K562 (cell line): ENCODE results near the gene HAUS3. TPM values are rescaled to one million over a fixed set of nuclear protein-coding genes. Genes with fewer than 3 reads are reported as not detected.

Experiments used
- CTCFL ChIP-seq: IDR thresholded peaks from 2 replicates; pipeline ENCODE4 v1.6.1; 2011; ENCODE audit warnings: borderline replicate concordance, low read depth, mild to moderate bottlenecking, moderate library complexity, low read length; ENCODE audit not compliant: insufficient read depth, poor library complexity, severe bottlenecking
- EGR1 ChIP-seq: fragments of 450-650 bp; conservative IDR thresholded peaks from 2 replicates; pipeline ENCODE4 v1.6.1; 2017; ENCODE audit warnings: mild to moderate bottlenecking
- MAFG ChIP-seq: fragments of 450-650 bp; conservative IDR thresholded peaks from 2 replicates; pipeline ENCODE4 v1.6.1; 2016; ENCODE audit warnings: missing genetic modification characterization, missing compliant biosample characterization
- MCM7 ChIP-seq, 2 experiments: fragments of 450-650 bp; IDR thresholded peaks; 2 replicates each; pipeline ENCODE4 v1.6.1; 2016 to 2018
- PATZ1 ChIP-seq: fragments of 250-450 bp; sonication (Bioruptor Pico); IDR thresholded peaks from 2 replicates; pipeline ENCODE4 v1.5.0; 2020; ENCODE audit warnings: mild to moderate bottlenecking, borderline replicate concordance
- POLR2H ChIP-seq: IDR thresholded peaks from 2 replicates; pipeline ENCODE4 v1.6.1; 2016; ENCODE audit warnings: missing genetic modification characterization, low read depth, mild to moderate bottlenecking, control low read depth, missing compliant biosample characterization, moderate library complexity
- SREBF1 ChIP-seq: fragments of 150-350 bp; IDR thresholded peaks from 2 replicates; pipeline ENCODE4 v1.6.1; 2014; ENCODE audit warnings: antibody characterized with exemption, low read depth, low read length, borderline replicate concordance
- TAF9B ChIP-seq: fragments of 450-650 bp; IDR thresholded peaks from 2 replicates; pipeline ENCODE4 v1.6.1; 2018; ENCODE audit warnings: mild to moderate bottlenecking; ENCODE audit not compliant: partially characterized antibody
- ZNF24 ChIP-seq: fragments of 450-650 bp; IDR thresholded peaks from 2 replicates; pipeline ENCODE4 v1.6.1; 2016
- polyA plus RNA-seq, 8 experiments: library from polyadenylated mRNA; depleted of rRNA in 4 of 8; stranded (reverse) in 5 of 8; unstranded in 3 of 8; fragments of >200 nt; fragmentation: Nextera tagmentation in 2 of 8; fragmentation: Illumina TruSeq in 1 of 8; extraction: Ambion mirVana in 2 of 8; extraction: Trizol in 1 of 8; gene quantifications; 2 replicates each; pipeline versions ENCODE4 v1.2.1 to v1.2.3, GENCODE V29; 2011 to 2014; ENCODE audit warnings: inconsistent platforms in 1 of 8, missing spikeins in 1 of 8
- total RNA-seq, 7 experiments: library from RNA; depleted of rRNA in 6 of 7; stranded (reverse); fragments of >200 nt in 6 of 7; fragmentation: Illumina TruSeq in 2 of 7; extraction: Trizol in 2 of 7; gene quantifications; 2 replicates each; pipeline versions ENCODE4 v1.2.1 to v1.2.3, GENCODE V29; 2011 to 2021; ENCODE audit warnings: low replicate concordance in 1 of 7
- TF ChIP-seq, protein P1 (sequence below): sonication (generic); formaldehyde crosslinking; IDR thresholded peaks from 2 replicates; pipeline ENCODE4 v1.8.1; 2023; ENCODE audit warnings: mild to moderate bottlenecking, missing genetic modification reagents
- TF ChIP-seq, protein P2 (sequence below): sonication (generic); formaldehyde crosslinking; IDR thresholded peaks from 2 replicates; pipeline ENCODE4 v1.8.0; 2022; ENCODE audit warnings: mild to moderate bottlenecking, missing genetic modification reagents, borderline replicate concordance
- TF ChIP-seq, protein P3 (sequence below): IDR thresholded peaks from 2 replicates; pipeline ENCODE4 v1.6.1; 2012; ENCODE audit warnings: low read depth, low read length, improper control_type of control experiment, borderline replicate concordance
- TF ChIP-seq, protein P4 (sequence below): fragments of 450-650 bp; formaldehyde crosslinking; conservative IDR thresholded peaks from 2 replicates; pipeline ENCODE4 v1.4.0; 2022; ENCODE audit warnings: mild to moderate bottlenecking, missing genetic modification characterization

HAUS3 gene
- total and polyA plus RNA-seq, 9 of the 15 experiments (the other 6 are each of a cell fraction or from before 2014, with no cell fraction given) = 8.9 to 25.7 (median 21.5) TPM

DNA sequence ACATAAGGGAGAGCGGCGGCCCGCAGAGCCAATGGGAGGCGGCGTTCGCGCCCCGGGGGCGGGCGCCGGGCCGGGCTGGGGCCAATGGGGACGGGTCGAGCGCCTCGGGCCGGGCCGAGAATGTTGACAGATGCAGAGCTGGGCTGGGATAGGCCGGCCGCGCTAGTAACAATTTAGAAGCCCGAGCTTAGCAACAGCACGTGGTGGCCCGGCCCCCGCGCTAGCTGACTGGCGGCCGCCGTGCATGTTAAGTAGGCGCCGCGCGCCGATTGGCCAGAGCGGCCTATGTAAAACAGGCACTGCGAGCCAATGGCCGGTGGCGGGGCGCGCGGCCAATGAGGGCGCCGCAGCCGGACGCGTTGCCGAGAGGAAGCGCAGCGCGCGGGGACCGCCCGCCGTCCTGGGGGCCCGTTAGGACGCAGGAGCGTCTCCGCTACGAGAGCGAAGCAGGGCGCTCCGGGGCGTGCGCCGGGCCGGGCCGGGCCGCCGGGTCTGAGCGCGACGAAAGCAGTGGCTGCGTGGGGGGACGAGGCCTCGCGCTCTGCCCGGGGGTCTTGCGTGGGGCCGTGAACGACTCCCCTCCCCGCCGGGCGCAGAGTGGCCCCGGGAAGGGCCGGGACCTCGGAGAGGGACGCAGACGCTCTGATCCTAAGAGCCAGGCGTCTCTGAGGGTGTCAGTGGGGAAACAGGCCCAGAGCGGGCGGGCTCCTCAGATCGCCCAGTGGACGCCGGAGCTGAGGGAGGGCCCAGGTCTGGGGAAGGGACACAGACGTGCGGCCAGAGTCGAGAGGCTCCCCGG is 20.4 kb upstream of the HAUS3 start (continued):
- TF ChIP-seq, protein P1, sequence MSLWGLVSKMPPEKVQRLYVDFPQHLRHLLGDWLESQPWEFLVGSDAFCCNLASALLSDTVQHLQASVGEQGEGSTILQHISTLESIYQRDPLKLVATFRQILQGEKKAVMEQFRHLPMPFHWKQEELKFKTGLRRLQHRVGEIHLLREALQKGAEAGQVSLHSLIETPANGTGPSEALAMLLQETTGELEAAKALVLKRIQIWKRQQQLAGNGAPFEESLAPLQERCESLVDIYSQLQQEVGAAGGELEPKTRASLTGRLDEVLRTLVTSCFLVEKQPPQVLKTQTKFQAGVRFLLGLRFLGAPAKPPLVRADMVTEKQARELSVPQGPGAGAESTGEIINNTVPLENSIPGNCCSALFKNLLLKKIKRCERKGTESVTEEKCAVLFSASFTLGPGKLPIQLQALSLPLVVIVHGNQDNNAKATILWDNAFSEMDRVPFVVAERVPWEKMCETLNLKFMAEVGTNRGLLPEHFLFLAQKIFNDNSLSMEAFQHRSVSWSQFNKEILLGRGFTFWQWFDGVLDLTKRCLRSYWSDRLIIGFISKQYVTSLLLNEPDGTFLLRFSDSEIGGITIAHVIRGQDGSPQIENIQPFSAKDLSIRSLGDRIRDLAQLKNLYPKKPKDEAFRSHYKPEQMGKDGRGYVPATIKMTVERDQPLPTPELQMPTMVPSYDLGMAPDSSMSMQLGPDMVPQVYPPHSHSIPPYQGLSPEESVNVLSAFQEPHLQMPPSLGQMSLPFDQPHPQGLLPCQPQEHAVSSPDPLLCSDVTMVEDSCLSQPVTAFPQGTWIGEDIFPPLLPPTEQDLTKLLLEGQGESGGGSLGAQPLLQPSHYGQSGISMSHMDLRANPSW = no peak
- TF ChIP-seq CTCFL (no peak), SREBF1 (no peak), ZNF24 (no peak), EGR1 (peak; percentile 48), POLR2H (tag) (no peak), PATZ1 (no peak), MCM7 (IDR thresholded peaks at IDR 0.05) (no peak), TAF9B (no peak), MAFG (tag) (no peak)
- TF ChIP-seq, protein P2, sequence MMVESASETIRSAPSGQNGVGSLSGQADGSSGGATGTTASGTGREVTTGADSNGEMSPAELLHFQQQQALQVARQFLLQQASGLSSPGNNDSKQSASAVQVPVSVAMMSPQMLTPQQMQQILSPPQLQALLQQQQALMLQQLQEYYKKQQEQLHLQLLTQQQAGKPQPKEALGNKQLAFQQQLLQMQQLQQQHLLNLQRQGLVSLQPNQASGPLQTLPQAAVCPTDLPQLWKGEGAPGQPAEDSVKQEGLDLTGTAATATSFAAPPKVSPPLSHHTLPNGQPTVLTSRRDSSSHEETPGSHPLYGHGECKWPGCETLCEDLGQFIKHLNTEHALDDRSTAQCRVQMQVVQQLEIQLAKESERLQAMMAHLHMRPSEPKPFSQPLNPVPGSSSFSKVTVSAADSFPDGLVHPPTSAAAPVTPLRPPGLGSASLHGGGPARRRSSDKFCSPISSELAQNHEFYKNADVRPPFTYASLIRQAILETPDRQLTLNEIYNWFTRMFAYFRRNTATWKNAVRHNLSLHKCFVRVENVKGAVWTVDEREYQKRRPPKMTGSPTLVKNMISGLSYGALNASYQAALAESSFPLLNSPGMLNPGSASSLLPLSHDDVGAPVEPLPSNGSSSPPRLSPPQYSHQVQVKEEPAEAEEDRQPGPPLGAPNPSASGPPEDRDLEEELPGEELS = no peak
- TF ChIP-seq, protein P3, sequence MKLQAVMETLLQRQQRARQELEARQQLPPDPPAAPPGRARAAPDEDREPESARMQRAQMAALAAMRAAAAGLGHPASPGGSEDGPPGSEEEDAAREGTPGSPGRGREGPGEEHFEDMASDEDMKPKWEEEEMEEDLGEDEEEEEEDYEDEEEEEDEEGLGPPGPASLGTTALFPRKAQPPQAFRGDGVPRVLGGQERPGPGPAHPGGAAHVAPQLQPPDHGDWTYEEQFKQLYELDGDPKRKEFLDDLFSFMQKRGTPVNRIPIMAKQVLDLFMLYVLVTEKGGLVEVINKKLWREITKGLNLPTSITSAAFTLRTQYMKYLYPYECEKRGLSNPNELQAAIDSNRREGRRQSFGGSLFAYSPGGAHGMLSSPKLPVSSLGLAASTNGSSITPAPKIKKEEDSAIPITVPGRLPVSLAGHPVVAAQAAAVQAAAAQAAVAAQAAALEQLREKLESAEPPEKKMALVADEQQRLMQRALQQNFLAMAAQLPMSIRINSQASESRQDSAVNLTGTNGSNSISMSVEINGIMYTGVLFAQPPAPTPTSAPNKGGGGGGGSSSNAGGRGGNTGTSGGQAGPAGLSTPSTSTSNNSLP = no peak
- TF ChIP-seq, protein P4, sequence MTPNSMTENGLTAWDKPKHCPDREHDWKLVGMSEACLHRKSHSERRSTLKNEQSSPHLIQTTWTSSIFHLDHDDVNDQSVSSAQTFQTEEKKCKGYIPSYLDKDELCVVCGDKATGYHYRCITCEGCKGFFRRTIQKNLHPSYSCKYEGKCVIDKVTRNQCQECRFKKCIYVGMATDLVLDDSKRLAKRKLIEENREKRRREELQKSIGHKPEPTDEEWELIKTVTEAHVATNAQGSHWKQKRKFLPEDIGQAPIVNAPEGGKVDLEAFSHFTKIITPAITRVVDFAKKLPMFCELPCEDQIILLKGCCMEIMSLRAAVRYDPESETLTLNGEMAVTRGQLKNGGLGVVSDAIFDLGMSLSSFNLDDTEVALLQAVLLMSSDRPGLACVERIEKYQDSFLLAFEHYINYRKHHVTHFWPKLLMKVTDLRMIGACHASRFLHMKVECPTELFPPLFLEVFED (CRISPR knock-in tag) = 0 out of 2 replicates have a peak, but pooled peaks have one; percentile 49
